B cell (primary cell): ENCODE measurements around the gene ARHGAP31. TPM values are rescaled to one million over a fixed set of nuclear protein-coding genes. Genes with fewer than 3 reads are reported as not detected.

Source experiments
- ATAC-seq: fragments of 200-7000 bp; cut with Tn5 transposase; one replicate; pipeline ENCODE4 v1.10.0; 2021; ENCODE audit warnings: low read depth, mild to moderate bottlenecking, moderate number of reproducible peaks, moderate library complexity
- CTCF ChIA-PET: fragments of 350-600 bp; sonication (Branson Sonifier 250); formaldehyde crosslinking; loops from one replicate; lab custom pipeline; 2021; ENCODE audit warnings: antibody characterized with exemption, inconsistent platforms; lab: Charles Lee
- POLR2A ChIA-PET: fragments of 350-600 bp; sonication (Branson Sonifier 250); formaldehyde crosslinking; loops from one replicate; lab custom pipeline; 2021; ENCODE audit warnings: antibody characterized with exemption; lab: Charles Lee
- DNase-seq: peaks from one replicate; pipeline ENCODE4 v3.0.0; 2013
- H2AFZ ChIP-seq: 2 replicates; pipeline ENCODE4 v1.6.1; 2012; ENCODE audit warnings: mild to moderate bottlenecking, low read depth, low read length; ENCODE audit not compliant: insufficient read depth, poor library complexity, severe bottlenecking
- H3K27ac ChIP-seq, 2 donors: 1 replicate in 1 of 2; 2 replicates in 1 of 2; pipeline ENCODE4 v1.5.1; 2012 to 2013; ENCODE audit warnings: low read length in 2 of 2, mild to moderate bottlenecking in 2 of 2, moderate library complexity in 1 of 2
- H3K27me3 ChIP-seq, 4 experiments: fragments of 200-600 bp in 1 of 4; sonication (generic) in 1 of 4; replicated peaks in 1 of 4; 1 replicate in 2 of 4; 2 replicates in 2 of 4; pipeline versions ENCODE4 v1.6.1 to v1.7.0; 2013 to 2016; ENCODE audit warnings: low read length in 3 of 4, mild to moderate bottlenecking in 2 of 4, mixed read lengths in 1 of 4, moderate library complexity in 1 of 4; ENCODE audit not compliant: insufficient read depth in 4 of 4, control insufficient read depth in 3 of 4; ENCODE audit errors: control extremely low read depth in 1 of 4
- H3K36me3 ChIP-seq, 2 experiments: replicated peaks in 1 of 2; 1 replicate in 1 of 2; 2 replicates in 1 of 2; pipeline versions ENCODE4 v1.6.1 to v1.7.1; 2013; ENCODE audit warnings: low read length in 1 of 2; ENCODE audit not compliant: insufficient read depth in 2 of 2, control insufficient read depth in 1 of 2; ENCODE audit errors: control extremely low read depth in 1 of 2, extremely low read depth in 1 of 2
- H3K4me1 ChIP-seq, 2 donors: fragments of 200-600 bp in 1 of 2; sonication (generic) in 1 of 2; 1 replicate in 1 of 2; 2 replicates in 1 of 2; pipeline versions ENCODE4 v1.5.1 to v1.6.1; 2013 to 2017; ENCODE audit warnings: low read length in 2 of 2; ENCODE audit not compliant: control insufficient read depth in 2 of 2, insufficient read depth in 2 of 2
- H3K4me2 ChIP-seq: replicated peaks from 2 replicates; pipeline ENCODE3; 2012; ENCODE audit warnings: mild to moderate bottlenecking, low read depth, low read length; ENCODE audit not compliant: poor library complexity, severe bottlenecking
- H3K4me3 ChIP-seq, 5 experiments: fragments of 200-600 bp in 1 of 5; sonication (generic) in 1 of 5; 1 replicate in 3 of 5; 2 replicates in 2 of 5; pipeline versions ENCODE4 v1.5.1 to v1.7.0; 2011 to 2016; ENCODE audit warnings: low read length in 4 of 5, mild to moderate bottlenecking in 4 of 5, low read depth in 2 of 5, control low read depth in 1 of 5, moderate library complexity in 1 of 5; ENCODE audit not compliant: insufficient read depth in 1 of 5; ENCODE audit errors: control extremely low read depth in 1 of 5, extremely low read depth in 1 of 5
- H3K79me2 ChIP-seq: fragments of 200-600 bp; sonication (generic); one replicate; pipeline ENCODE4 v1.6.0; 2016; ENCODE audit warnings: low read length; ENCODE audit not compliant: control insufficient read depth, insufficient read depth
- H3K9ac ChIP-seq: fragments of 200-600 bp; sonication (generic); 2 replicates; pipeline ENCODE4 v1.6.1; 2017; ENCODE audit warnings: mild to moderate bottlenecking, low read length, moderate library complexity
- H3K9me3 ChIP-seq, 3 donors: one replicate each; pipeline versions ENCODE4 v1.6.1 to v1.7.1; 2013; ENCODE audit warnings: low read length in 2 of 3; ENCODE audit not compliant: control insufficient read depth in 2 of 3, insufficient read depth in 1 of 3; ENCODE audit errors: control extremely low read depth in 1 of 3
- H4K20me1 ChIP-seq: 2 replicates; pipeline ENCODE4 v1.6.0; 2012; ENCODE audit warnings: mild to moderate bottlenecking, low read length; ENCODE audit not compliant: insufficient read depth, control insufficient read depth, poor library complexity, severe bottlenecking
- H3K27ac Mint-ChIP-seq: one replicate; pipeline ENCODE4 v1.8.0; 2021; ENCODE audit warnings: mixed read lengths
- H3K27me3 Mint-ChIP-seq: one replicate; pipeline ENCODE4 v1.8.0; 2021; ENCODE audit warnings: mixed read lengths
- H3K4me1 Mint-ChIP-seq: one replicate; pipeline ENCODE4 v1.8.0; 2021; ENCODE audit warnings: mixed read lengths
- H3K4me3 Mint-ChIP-seq: one replicate; pipeline ENCODE4 v1.8.0; 2021; ENCODE audit warnings: mixed read lengths
- H3K9me3 Mint-ChIP-seq: one replicate; pipeline ENCODE4 v1.8.0; 2022; ENCODE audit warnings: mixed read lengths; ENCODE audit not compliant: insufficient read depth
- CTCF ChIP-seq: fragments of 200-600 bp; IDR thresholded peaks from one replicate; pipeline ENCODE4 v1.8.0; 2022; ENCODE audit warnings: antibody characterized with exemption, mild to moderate bottlenecking
- EZH2 ChIP-seq: IDR thresholded peaks from 2 replicates; pipeline ENCODE4 v1.6.1; 2012; ENCODE audit warnings: borderline replicate concordance, low read depth, mild to moderate bottlenecking, moderate library complexity, low read length; ENCODE audit not compliant: insufficient read depth, poor library complexity, severe bottlenecking
- WGBS: methylation state at CpG from one replicate; pipeline ENCODE4 v1.1.5; 2013; ENCODE audit warnings: missing lambda C conversion rate; ENCODE audit not compliant: insufficient coverage; 5-methylcytosine and 5-hydroxymethylcytosine counted together
- intact Hi-C: fragments of 100-400 bp; cut with micrococcal nuclease; formaldehyde crosslinking; loops from one replicate; pipeline ENCODE4 v1.10.0; 2022
- polyA plus RNA-seq: library from polyadenylated mRNA; depleted of rRNA; stranded (reverse); fragments of >200 nt; gene quantifications from 2 replicates; pipeline ENCODE4 v1.2.3, GENCODE V29; 2012
- total RNA-seq, 2 donors: library from RNA; stranded (reverse); fragments of 120-200 nt in 1 of 2; gene quantifications; 1 replicate in 1 of 2; 2 replicates in 1 of 2; pipeline versions ENCODE4 v1.2.3 to v1.2.4, GENCODE V29; 2013 to 2022

The ARHGAP31 gene
- total and polyA plus RNA-seq, 2 donors (not counting 1 experiment from before 2014, with no cell fraction given) = 3.5 to 7.8 TPM

- H3K79me2 ChIP-seq = peaks cover 5% of the 10 kb centered on the region
- no peaks in the 10 kb centered on the region for H4K20me1 ChIP-seq
- TF ChIP-seq EZH2 = no peak
- TF ChIP-seq CTCF = no peak
- H2AFZ ChIP-seq = no peak overlapping the region
- peaks cover 10% of the 10 kb centered on the region in 2 donors for H3K4me1 ChIP-seq
- H3K4me3 ChIP-seq = no peak overlapping the region
- no peaks in the 10 kb centered on the region for H3K27me3 Mint-ChIP-seq
- no peak overlapping the region for H3K9ac ChIP-seq
- WGBS = no CpG with 5 or more reads among the region's 1 CpG
- H3K4me2 ChIP-seq = no peak overlapping the region
- H3K9me3 ChIP-seq = no peaks in the 10 kb centered on the region
- H3K27ac ChIP-seq = no peak overlapping the region
- no peak overlapping the region for H3K27ac Mint-ChIP-seq
- H3K4me3 Mint-ChIP-seq = no peak overlapping the region
- DNase-seq = no peak
- ChIA-PET CTCF (interaction anchor here (1.0 kb wide), 1 partner anchor 90 kb away, joined by 3 read pairs; no protein-coding TSS in a partner anchor), POLR2A (no interaction called here)
- intact Hi-C loops = no loop called here
- H3K36me3 ChIP-seq = peaks cover 0 to 4% of the 10 kb centered on the region in 2 experiments
- H3K9me3 Mint-ChIP-seq = no peaks in the 10 kb centered on the region
- peaks cover 10% of the 10 kb centered on the region for H3K4me1 Mint-ChIP-seq
- ATAC-seq = no peak
- no peaks in the 10 kb centered on the region for H3K27me3 ChIP-seq
Observed at GRCh38 chr3:119364401-119364800, 70.2 kb downstream of the ARHGAP31 start.

- no peak overlapping the region for H3K4me2 ChIP-seq
- no peaks in the 10 kb centered on the region for H3K9me3 ChIP-seq
- no peaks in the 10 kb centered on the region for H3K79me2 ChIP-seq
- H3K4me3 Mint-ChIP-seq = no peak overlapping the region
- POLR2A ChIA-PET = no interaction called here
- CTCF ChIA-PET = interaction anchor here (1.0 kb wide), 1 partner anchor 92 kb away, joined by 3 read pairs; no protein-coding TSS in a partner anchor
- no peak overlapping the region for H2AFZ ChIP-seq
- H3K4me3 ChIP-seq = no peak overlapping the region
- no peaks in the 10 kb centered on the region for H3K27me3 ChIP-seq
- peaks cover 0 to 4% of the 10 kb centered on the region in 2 experiments for H3K36me3 ChIP-seq
- no peaks in the 10 kb centered on the region for H3K9me3 Mint-ChIP-seq
- WGBS = 50% methylated on average over 2 of the region's 3 CpGs
- no peak for DNase-seq
- TF ChIP-seq CTCF (no peak), EZH2 (no peak)
- intact Hi-C loops = no loop called here
- H3K4me1 ChIP-seq = no peaks in the 10 kb centered on the region
- no peaks in the 10 kb centered on the region for H3K4me1 Mint-ChIP-seq
- no peak for ATAC-seq
- H3K27me3 Mint-ChIP-seq = no peaks in the 10 kb centered on the region
- H4K20me1 ChIP-seq = no peaks in the 10 kb centered on the region
- H3K9ac ChIP-seq = no peak overlapping the region
- H3K27ac Mint-ChIP-seq = no peak overlapping the region
- no peak overlapping the region for H3K27ac ChIP-seq
Observed at GRCh38 chr3:119365418-119365817, 71.2 kb downstream of the ARHGAP31 start.
